Neural progenitor cell (in vitro differentiated cells): ENCODE measurements around the gene FREM1. TPM values are rescaled to one million over a fixed set of nuclear protein-coding genes. Genes with fewer than 3 reads are reported as not detected.

ENCODE experiments used
- DNase-seq: peaks from one replicate; pipeline ENCODE4 v3.0.0-alpha.2; 2016; ENCODE audit warnings: low spot score
- H2AFZ ChIP-seq: fragments of 200-600 bp; sonication (generic); replicated peaks from 2 replicates; pipeline ENCODE4 v1.6.1; 2016; ENCODE audit warnings: antibody characterized with exemption
- H3F3A ChIP-seq: fragments of 200-600 bp; sonication (generic); 2 replicates; pipeline ENCODE4 v1.6.1; 2016; ENCODE audit warnings: antibody characterized with exemption, low read depth
- H3K27ac ChIP-seq: fragments of 200-600 bp; sonication (generic); 2 replicates; pipeline ENCODE4 v1.5.1; 2016; ENCODE audit warnings: mild to moderate bottlenecking
- H3K27me3 ChIP-seq: fragments of 200-600 bp; sonication (generic); 2 replicates; pipeline ENCODE4 v1.6.1; 2016; ENCODE audit warnings: mild to moderate bottlenecking, moderate library complexity
- H3K36me3 ChIP-seq: fragments of 200-600 bp; sonication (generic); 2 replicates; pipeline ENCODE4 v1.5.1; 2016
- H3K4me1 ChIP-seq: fragments of 200-600 bp; sonication (generic); 2 replicates; pipeline ENCODE4 v1.6.1; 2016; ENCODE audit warnings: mixed run types
- H3K4me2 ChIP-seq: fragments of 200-600 bp; sonication (generic); 2 replicates; pipeline ENCODE4 v1.6.1; 2016
- H3K4me3 ChIP-seq: fragments of 200-600 bp; sonication (generic); 2 replicates; pipeline ENCODE4 v1.5.1; 2016
- H3K79me2 ChIP-seq: fragments of 200-600 bp; sonication (generic); 2 replicates; pipeline ENCODE4 v1.6.1; 2016; ENCODE audit warnings: low read depth
- H3K9ac ChIP-seq: fragments of 200-600 bp; sonication (generic); 2 replicates; pipeline ENCODE4 v1.6.1; 2016
- H3K9me3 ChIP-seq: fragments of 200-600 bp; sonication (generic); 2 replicates; pipeline ENCODE4 v1.5.1; 2016; ENCODE audit warnings: low read depth
- H4K20me1 ChIP-seq: fragments of 200-600 bp; sonication (generic); 2 replicates; pipeline ENCODE4 v1.6.1; 2016; ENCODE audit warnings: low read depth
- H3K27ac Mint-ChIP-seq: 3 replicates; pipeline ENCODE4 v1.8.0; 2021; ENCODE audit warnings: mixed read lengths
- H3K27me3 Mint-ChIP-seq: 2 replicates; pipeline ENCODE4 v1.8.0; 2022; ENCODE audit warnings: low read depth, mild to moderate bottlenecking, inconsistent platforms, moderate library complexity, mixed read lengths; ENCODE audit not compliant: insufficient read depth
- H3K36me3 Mint-ChIP-seq: 3 replicates; pipeline ENCODE4 v1.8.0; 2021; ENCODE audit warnings: mixed read lengths
- H3K4me1 Mint-ChIP-seq: 3 replicates; pipeline ENCODE4 v1.8.0; 2021; ENCODE audit warnings: mixed read lengths
- H3K4me3 Mint-ChIP-seq: 3 replicates; pipeline ENCODE4 v1.8.0; 2021; ENCODE audit warnings: mild to moderate bottlenecking, moderate library complexity, mixed read lengths
- H3K9me3 Mint-ChIP-seq: 3 replicates; pipeline ENCODE4 v1.8.0; 2020; ENCODE audit warnings: mixed read lengths
- EZH2 ChIP-seq: fragments of 200-600 bp; sonication (generic); IDR thresholded peaks from 2 replicates; pipeline ENCODE4 v1.6.1; 2017; ENCODE audit warnings: antibody characterized with exemption, mild to moderate bottlenecking, moderate library complexity
- EZH2phosphoT487 ChIP-seq: fragments of 200-600 bp; sonication (generic); IDR thresholded peaks from 2 replicates; pipeline ENCODE4 v1.6.1; 2017; ENCODE audit warnings: antibody characterized with exemption
- total RNA-seq: library from RNA; depleted of rRNA; stranded (reverse); fragments of >200 nt; gene quantifications from 2 replicates; pipeline ENCODE4 v1.2.3, GENCODE V29; 2015; ENCODE audit warnings: low replicate concordance
- TF ChIP-seq, protein P1 (sequence below): fragments of 200-600 bp; sonication (generic); IDR thresholded peaks from 2 replicates; pipeline ENCODE4 v1.5.1; 2017; ENCODE audit warnings: antibody characterized with exemption, mild to moderate bottlenecking

Gene FREM1
- total RNA-seq, 1 donor from 2014 or later = 1.2 TPM

DNA sequence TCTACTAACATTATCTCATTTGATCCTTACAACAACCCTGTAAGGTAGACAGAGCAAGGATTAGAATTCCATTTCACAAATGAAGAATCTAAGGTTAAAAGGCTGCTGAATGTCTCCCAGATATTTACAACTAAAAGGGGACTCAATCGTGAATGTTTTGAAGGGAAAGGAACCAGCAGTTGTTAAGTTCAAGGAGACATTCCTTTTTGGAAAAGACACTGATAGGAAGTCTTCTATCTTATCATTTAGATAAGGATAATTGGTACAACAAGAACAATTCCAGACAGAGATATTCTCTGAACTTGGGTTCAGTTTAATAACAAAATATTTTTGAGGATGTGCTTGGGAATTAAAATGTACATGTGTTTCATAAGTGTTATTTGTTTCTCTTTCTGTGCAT lies 150.2 kb downstream of the FREM1 start:
- Mint-ChIP-seq H3K4me1 (no peaks in the 10 kb centered on the region), H3K9me3 (no peaks in the 10 kb centered on the region), H3K36me3 (peaks cover 7% of the 10 kb centered on the region), H3K4me3 (no peak overlapping the region), H3K27me3 (no peaks in the 10 kb centered on the region), H3K27ac (no peak overlapping the region)
- Histone ChIP-seq H3K9me3 (no peaks in the 10 kb centered on the region), H3K79me2 (no peaks in the 10 kb centered on the region), H3K4me3 (no peak overlapping the region), H3F3A (no peaks in the 10 kb centered on the region), H4K20me1 (no peaks in the 10 kb centered on the region), H3K4me2 (no peak overlapping the region), H2AFZ (no peak overlapping the region), H3K27ac (no peak overlapping the region), H3K27me3 (no peaks in the 10 kb centered on the region), H3K9ac (no peak overlapping the region), H3K36me3 (no peaks in the 10 kb centered on the region), H3K4me1 (no peaks in the 10 kb centered on the region)
- DNase-seq = no peak
- TF ChIP-seq, protein P1, sequence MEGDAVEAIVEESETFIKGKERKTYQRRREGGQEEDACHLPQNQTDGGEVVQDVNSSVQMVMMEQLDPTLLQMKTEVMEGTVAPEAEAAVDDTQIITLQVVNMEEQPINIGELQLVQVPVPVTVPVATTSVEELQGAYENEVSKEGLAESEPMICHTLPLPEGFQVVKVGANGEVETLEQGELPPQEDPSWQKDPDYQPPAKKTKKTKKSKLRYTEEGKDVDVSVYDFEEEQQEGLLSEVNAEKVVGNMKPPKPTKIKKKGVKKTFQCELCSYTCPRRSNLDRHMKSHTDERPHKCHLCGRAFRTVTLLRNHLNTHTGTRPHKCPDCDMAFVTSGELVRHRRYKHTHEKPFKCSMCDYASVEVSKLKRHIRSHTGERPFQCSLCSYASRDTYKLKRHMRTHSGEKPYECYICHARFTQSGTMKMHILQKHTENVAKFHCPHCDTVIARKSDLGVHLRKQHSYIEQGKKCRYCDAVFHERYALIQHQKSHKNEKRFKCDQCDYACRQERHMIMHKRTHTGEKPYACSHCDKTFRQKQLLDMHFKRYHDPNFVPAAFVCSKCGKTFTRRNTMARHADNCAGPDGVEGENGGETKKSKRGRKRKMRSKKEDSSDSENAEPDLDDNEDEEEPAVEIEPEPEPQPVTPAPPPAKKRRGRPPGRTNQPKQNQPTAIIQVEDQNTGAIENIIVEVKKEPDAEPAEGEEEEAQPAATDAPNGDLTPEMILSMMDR = no peak
- TF ChIP-seq EZH2phosphoT487 (no peak), EZH2 (no peak)

DNA sequence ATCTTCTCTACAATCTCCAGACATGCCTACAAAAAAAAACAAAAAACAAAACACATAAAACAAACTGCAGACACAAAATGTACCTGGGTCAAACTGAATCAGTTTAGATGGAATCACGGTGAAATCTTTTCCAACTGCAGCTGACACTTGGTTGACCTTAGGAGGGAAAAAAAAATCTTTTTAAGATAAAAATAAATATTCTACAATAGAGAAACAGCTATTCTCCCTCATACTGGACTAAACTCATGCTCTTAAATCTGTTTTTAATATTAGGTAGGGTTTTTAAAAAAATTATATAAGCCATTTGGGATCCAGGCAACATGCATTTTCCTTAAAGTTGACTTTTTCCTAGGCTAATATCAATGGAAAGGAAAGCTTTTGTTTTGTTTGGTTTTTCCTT lies 153.9 kb downstream of the FREM1 start:
- no peak overlapping the region for H3K27ac ChIP-seq
- no peak overlapping the region for H3K4me3 ChIP-seq
- no peak overlapping the region for H3K4me2 ChIP-seq
- no peaks in the 10 kb centered on the region for H3K9me3 Mint-ChIP-seq
- no peaks in the 10 kb centered on the region for H3K9me3 ChIP-seq
- no peaks in the 10 kb centered on the region for H3K36me3 ChIP-seq
- H3K27ac Mint-ChIP-seq = no peak overlapping the region
- peaks cover 8% of the 10 kb centered on the region for H3K36me3 Mint-ChIP-seq
- H3K27me3 Mint-ChIP-seq = no peaks in the 10 kb centered on the region
- no peak overlapping the region for H3K9ac ChIP-seq
- H3K4me1 Mint-ChIP-seq = peaks cover 2% of the 10 kb centered on the region
- no peaks in the 10 kb centered on the region for H3F3A ChIP-seq
- no peak for DNase-seq
- H4K20me1 ChIP-seq = no peaks in the 10 kb centered on the region
- no peaks in the 10 kb centered on the region for H3K27me3 ChIP-seq
- no peak overlapping the region for H3K4me3 Mint-ChIP-seq
- H2AFZ ChIP-seq = no peak overlapping the region
- no peaks in the 10 kb centered on the region for H3K79me2 ChIP-seq
- TF ChIP-seq EZH2 = no peak
- no peaks in the 10 kb centered on the region for H3K4me1 ChIP-seq

DNA sequence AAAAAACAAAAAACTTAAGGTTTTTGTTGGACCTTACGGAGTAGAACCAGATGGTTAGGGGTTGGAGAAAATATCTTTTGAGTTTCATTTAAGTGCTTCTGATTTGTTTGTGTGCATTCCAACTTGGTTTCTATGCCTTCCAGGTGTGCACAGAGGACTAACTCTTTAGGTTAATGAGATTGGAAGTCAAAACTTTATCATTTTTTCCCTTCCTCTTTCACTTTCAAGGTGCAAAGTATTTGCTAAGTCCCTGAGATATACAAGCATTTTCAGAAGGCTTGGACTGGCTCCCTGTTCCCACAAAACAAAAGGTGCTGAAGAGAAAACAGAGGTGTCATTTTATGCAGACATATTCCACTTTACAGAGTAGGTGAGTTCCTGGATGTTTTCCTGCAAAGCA lies 157.4 kb downstream of the FREM1 start:
- H4K20me1 ChIP-seq = no peaks in the 10 kb centered on the region
- H3K4me3 ChIP-seq = no peak overlapping the region
- peaks cover 19% of the 10 kb centered on the region for H3K4me1 Mint-ChIP-seq
- no peaks in the 10 kb centered on the region for H3K36me3 ChIP-seq
- DNase-seq = no peak
- no peaks in the 10 kb centered on the region for H3K79me2 ChIP-seq
- H3F3A ChIP-seq = no peaks in the 10 kb centered on the region
- H3K27ac Mint-ChIP-seq = no peak overlapping the region
- H3K9me3 Mint-ChIP-seq = no peaks in the 10 kb centered on the region
- no peak overlapping the region for H2AFZ ChIP-seq
- H3K27me3 Mint-ChIP-seq = no peaks in the 10 kb centered on the region
- H3K9me3 ChIP-seq = no peaks in the 10 kb centered on the region
- no peak overlapping the region for H3K9ac ChIP-seq
- H3K4me2 ChIP-seq = no peak overlapping the region
- TF ChIP-seq EZH2 = no peak
- TF ChIP-seq EZH2phosphoT487 = no peak
- TF ChIP-seq, protein P1 = no peak
- no peak overlapping the region for H3K4me3 Mint-ChIP-seq
- peaks cover 13% of the 10 kb centered on the region for H3K4me1 ChIP-seq
- H3K27ac ChIP-seq = no peak overlapping the region
- H3K27me3 ChIP-seq = no peaks in the 10 kb centered on the region
- H3K36me3 Mint-ChIP-seq = peaks cover 18% of the 10 kb centered on the region

DNA sequence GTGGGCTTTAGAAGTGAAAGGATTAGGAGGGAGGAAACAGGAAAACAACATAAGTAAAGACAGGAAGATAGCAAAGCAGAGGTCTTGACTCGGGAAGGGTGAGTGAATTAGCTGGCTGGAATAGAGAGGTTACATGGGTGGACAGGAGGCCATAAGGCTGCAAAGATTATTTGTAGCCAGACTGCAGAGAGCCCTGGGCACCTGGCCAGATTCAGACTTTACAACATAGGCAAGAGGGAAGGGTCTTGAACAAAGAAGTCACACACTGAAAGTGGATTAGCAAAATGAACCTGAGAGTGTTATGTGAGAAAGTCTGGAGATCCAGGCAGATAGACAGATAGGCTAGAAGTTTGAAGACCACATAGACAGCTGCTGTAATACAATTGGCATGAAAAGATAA lies 158.0 kb downstream of the FREM1 start:
- Histone ChIP-seq H3K9me3 (no peaks in the 10 kb centered on the region), H3K27ac (no peak overlapping the region), H3K9ac (no peak overlapping the region), H2AFZ (no peak overlapping the region), H4K20me1 (no peaks in the 10 kb centered on the region), H3K36me3 (no peaks in the 10 kb centered on the region), H3K4me3 (no peak overlapping the region), H3F3A (no peaks in the 10 kb centered on the region), H3K79me2 (no peaks in the 10 kb centered on the region), H3K4me1 (peaks cover 13% of the 10 kb centered on the region), H3K4me2 (no peak overlapping the region), H3K27me3 (no peaks in the 10 kb centered on the region)
- Mint-ChIP-seq H3K9me3 (no peaks in the 10 kb centered on the region), H3K36me3 (peaks cover 22% of the 10 kb centered on the region), H3K27me3 (no peaks in the 10 kb centered on the region), H3K27ac (no peak overlapping the region), H3K4me1 (peaks cover 19% of the 10 kb centered on the region), H3K4me3 (no peak overlapping the region)
- DNase-seq = no peak
- TF ChIP-seq EZH2 = no peak
- no peak for TF ChIP-seq EZH2phosphoT487
- TF ChIP-seq, protein P1 = no peak
